ENCODE measurements around the gene AMH. TPM values are rescaled to one million over a fixed set of nuclear protein-coding genes. Genes with fewer than 3 reads are reported as not detected.
"Not testable (repeated sequence)": the region's sequence is repeated elsewhere in the genome, so short reads cannot be mapped to it uniquely, and the experiment has no call there.

Gene AMH
- polyA plus RNA-seq (2011; rRNA removed), result not detected in 2 replicates
- polyA minus RNA-seq (2011; rRNA and poly(A)+ RNA removed), result not detected in 2 replicates

GRCh38 chr19:2249010-2249866 is at the start of gene AMH:
TSS of gene AMH (plus strand) at chr19:2249323. CDS start at chr19:2249333, 10 bp downstream.
- CTCF ChIA-PET, result interaction anchor here (1.0 kb wide), 1 partner anchor 11 kb away, joined by 3 read pairs; no protein-coding TSS in a partner anchor
- Histone ChIP-seq H3K9me3 (ENCODE audit: control insufficient read depth, insufficient read depth, low read length) (no peaks in the 10 kb centered on the region; the same call in 1 of the 2 replicates), H3K27me3 (ENCODE audit: control insufficient read depth, insufficient read depth, low read length) (peaks cover 35% of the 10 kb centered on the region), H3K4me3 (ENCODE audit: low read depth, low read length) (no peak within 1 kb of the TSS), H3K27ac (ENCODE audit: low read depth, low read length) (no peak within 1 kb of the TSS)
- TF ChIP-seq CTCF (IDR thresholded peaks at IDR 0.05; ENCODE audit: low read depth, low read length), result no peak
- DNase-seq (ENCODE audit: low read depth, low spot score), result no peak
- POLR2A ChIA-PET, result interaction anchor here (0.8 kb wide), 1 partner anchor 10 kb away, joined by 3 read pairs; no protein-coding TSS in a partner anchor

- no peaks in the 10 kb centered on the region for H3K27me3 ChIP-seq (ENCODE audit: control insufficient read depth, insufficient read depth, low read length)
- H3K27ac ChIP-seq (ENCODE audit: low read depth, low read length), result no peak overlapping the region
- ChIA-PET POLR2A (no interaction called here), CTCF (interaction anchor here (0.8 to 0.9 kb wide), 2 partner anchors 42 to 45 kb away, joined by 3 to 4 read pairs; no protein-coding TSS in a partner anchor)
- H3K9me3 ChIP-seq (ENCODE audit: control insufficient read depth, insufficient read depth, low read length), result peaks cover 11% of the 10 kb centered on the region; the same call in 1 of the 2 replicates
- no peak for TF ChIP-seq CTCF (IDR thresholded peaks at IDR 0.05; ENCODE audit: low read depth, low read length)
- H3K4me3 ChIP-seq (ENCODE audit: low read depth, low read length), result no peak overlapping the region
- DNase-seq (ENCODE audit: low read depth, low spot score), result no peak
These were observed 49.1 kb upstream of the AMH start for GRCh38 chr19:2199861-2200623.

- H3K27me3 ChIP-seq (ENCODE audit: control insufficient read depth, insufficient read depth, low read length); H3K4me3 ChIP-seq (ENCODE audit: low read depth, low read length); H3K27ac ChIP-seq (ENCODE audit: low read depth, low read length); POLR2A ChIA-PET; DNase-seq (ENCODE audit: low read depth, low spot score); CTCF ChIA-PET: not testable (repeated sequence)
- peaks cover 11% of the 10 kb centered on the region; the same call in 1 of the 2 replicates for H3K9me3 ChIP-seq (ENCODE audit: control insufficient read depth, insufficient read depth, low read length)
These were observed 48.4 kb upstream of the AMH start for GRCh38 chr19:2200624-2201294.

GRCh38 chr19:2201473-2202148 is 47.5 kb upstream of the AMH start:
- POLR2A ChIA-PET, result interaction anchor here (0.5 kb wide), 1 partner anchor 259 kb away, joined by 4 read pairs; no protein-coding TSS in a partner anchor
- DNase-seq (ENCODE audit: low read depth, low spot score), result no peak
- TF ChIP-seq CTCF (IDR thresholded peaks at IDR 0.05; ENCODE audit: low read depth, low read length), result no peak
- no peak overlapping the region for H3K4me3 ChIP-seq (ENCODE audit: low read depth, low read length)
- CTCF ChIA-PET, result no interaction called here
- no peaks in the 10 kb centered on the region for H3K27me3 ChIP-seq (ENCODE audit: control insufficient read depth, insufficient read depth, low read length)
- peaks cover 11% of the 10 kb centered on the region; the same call in 1 of the 2 replicates for H3K9me3 ChIP-seq (ENCODE audit: control insufficient read depth, insufficient read depth, low read length)
- H3K27ac ChIP-seq (ENCODE audit: low read depth, low read length), result no peak overlapping the region

- no peak for TF ChIP-seq CTCF (IDR thresholded peaks at IDR 0.05; ENCODE audit: low read depth, low read length)
- CTCF ChIA-PET, result no interaction called here
These were observed 46.8 kb upstream of the AMH start for GRCh38 chr19:2202366-2202765.

More at GRCh38 chr19:2202366-2202765, 46.8 kb upstream of the AMH start:
- no peak overlapping the region for H3K4me3 ChIP-seq (ENCODE audit: low read depth, low read length)
- peaks cover 11% of the 10 kb centered on the region; the same call in 1 of the 2 replicates for H3K9me3 ChIP-seq (ENCODE audit: control insufficient read depth, insufficient read depth, low read length)
- H3K27ac ChIP-seq (ENCODE audit: low read depth, low read length), result no peak overlapping the region
- POLR2A ChIA-PET, result no interaction called here
- H3K27me3 ChIP-seq (ENCODE audit: control insufficient read depth, insufficient read depth, low read length), result no peaks in the 10 kb centered on the region
- no peak for DNase-seq (ENCODE audit: low read depth, low spot score)

All from AG04450 (cell line).